OCI-LY3 (cell line): ENCODE results near the gene EFNA3.

Experiments
- H2AFZ ChIP-seq: fragments of 200-600, 300-600 bp; shearing (Covaris generic); 2 replicates; pipeline ENCODE4 v1.6.0; 2014; ENCODE audit warnings: antibody characterized with exemption, low read depth, low read length
- H3K27ac ChIP-seq: fragments of 200-600, 300-600 bp; sonication (generic); 2 replicates; pipeline ENCODE4 v1.5.1; 2014; ENCODE audit warnings: mild to moderate bottlenecking, low read length, moderate library complexity, mixed read lengths
- H3K27me3 ChIP-seq: fragments of 200-600, 300-600 bp; sonication (generic); 2 replicates; pipeline ENCODE4 v1.6.1; 2014; ENCODE audit warnings: low read depth, low read length, mixed read lengths
- H3K36me3 ChIP-seq: fragments of 200-600, 300-600 bp; sonication (generic); replicated peaks from 2 replicates; pipeline ENCODE3; 2014; ENCODE audit warnings: low read depth, low read length, mixed read lengths
- H3K4me1 ChIP-seq: fragments of 300-600, 200-600 bp; sonication (generic); 2 replicates; pipeline ENCODE4 v1.6.1; 2014; ENCODE audit warnings: low read length, mixed read lengths
- H3K4me2 ChIP-seq: fragments of 200-600, 300-600 bp; sonication (generic); 2 replicates; pipeline ENCODE4 v1.6.1; 2014; ENCODE audit warnings: low read length, mixed read lengths
- H3K4me3 ChIP-seq: fragments of 300-600, 200-600 bp; sonication (generic); 2 replicates; pipeline ENCODE4 v1.5.1; 2014; ENCODE audit warnings: antibody characterized with exemption, mild to moderate bottlenecking, low read length, moderate library complexity
- H3K79me2 ChIP-seq: fragments of 300-600, 200-600 bp; shearing (Covaris generic); 2 replicates; pipeline ENCODE4 v1.6.1; 2014; ENCODE audit warnings: mild to moderate bottlenecking, low read length, mixed read lengths
- H3K9ac ChIP-seq: fragments of 300-600, 200-600 bp; shearing (Covaris generic); 2 replicates; pipeline ENCODE4 v1.6.0; 2014; ENCODE audit warnings: mild to moderate bottlenecking, low read length, moderate library complexity
- H3K9me3 ChIP-seq: fragments of 200-600, 300-600 bp; shearing (Covaris generic); 2 replicates; pipeline ENCODE4 v1.6.1; 2014; ENCODE audit warnings: low read length, mixed read lengths; ENCODE audit not compliant: insufficient read depth
- H4K20me1 ChIP-seq: fragments of 200-600, 300-600 bp; sonication (generic); 2 replicates; pipeline ENCODE4 v1.6.1; 2016; ENCODE audit warnings: low read length, mixed read lengths; ENCODE audit not compliant: insufficient read depth
- CTCF ChIP-seq: fragments of 200-600, 300-600 bp; sonication (generic); IDR thresholded peaks from 2 replicates; pipeline ENCODE4 v1.5.1; 2014; ENCODE audit warnings: antibody characterized with exemption, low read length, low read depth
- EZH2phosphoT487 ChIP-seq: fragments of 200-600 bp; shearing (Covaris generic); IDR thresholded peaks from 2 replicates; pipeline ENCODE4 v1.6.1; 2018; ENCODE audit warnings: antibody characterized with exemption, mixed run types, low read depth

Gene EFNA3

GRCh38 chr1:155094622-155094948, 15.9 kb downstream of the EFNA3 start:
- Histone ChIP-seq H3K9me3 (no peaks in the 10 kb centered on the region), H3K4me1 (peaks cover 14% of the 10 kb centered on the region), H2AFZ (no peak overlapping the region), H3K36me3 (no peaks in the 10 kb centered on the region), H3K79me2 (no peaks in the 10 kb centered on the region), H3K27me3 (peaks cover 16% of the 10 kb centered on the region), H3K27ac (no peak overlapping the region), H3K4me3 (no peak overlapping the region), H4K20me1 (no peaks in the 10 kb centered on the region), H3K4me2 (no peak overlapping the region), H3K9ac (no peak overlapping the region)
- TF ChIP-seq EZH2phosphoT487: no peak
- no peak for TF ChIP-seq CTCF

- Histone ChIP-seq H2AFZ (no peak overlapping the region), H3K27me3 (peaks cover 16% of the 10 kb centered on the region), H3K9ac (no peak overlapping the region), H3K9me3 (no peaks in the 10 kb centered on the region), H3K4me3 (no peak overlapping the region), H3K27ac (no peak overlapping the region), H3K4me1 (peaks cover 3% of the 10 kb centered on the region), H3K79me2 (no peaks in the 10 kb centered on the region), H4K20me1 (no peaks in the 10 kb centered on the region), H3K4me2 (no peak overlapping the region), H3K36me3 (no peaks in the 10 kb centered on the region)
- TF ChIP-seq CTCF: no peak
- TF ChIP-seq EZH2phosphoT487: no peak
Observed at GRCh38 chr1:155099331-155099730, 20.7 kb downstream of the EFNA3 start.

GRCh38 chr1:155103325-155103724, 24.7 kb downstream of the EFNA3 start:
- H3K9me3 ChIP-seq: no peaks in the 10 kb centered on the region
- H3K4me3 ChIP-seq: no peak overlapping the region
- TF ChIP-seq EZH2phosphoT487 (no peak), CTCF (no peak)
- H3K4me2 ChIP-seq: no peak overlapping the region
- H3K27me3 ChIP-seq: peaks cover 19% of the 10 kb centered on the region
- H2AFZ ChIP-seq: no peak overlapping the region
- no peaks in the 10 kb centered on the region for H4K20me1 ChIP-seq
- no peaks in the 10 kb centered on the region for H3K36me3 ChIP-seq
- H3K4me1 ChIP-seq: 0 out of 2 replicates have a peak, but pooled peaks cover 2% of the 10 kb centered on the region
- no peaks in the 10 kb centered on the region for H3K79me2 ChIP-seq
- H3K27ac ChIP-seq: no peak overlapping the region
- no peak overlapping the region for H3K9ac ChIP-seq

GRCh38 chr1:155104605-155105534, 26.2 kb downstream of the EFNA3 start:
- no peaks in the 10 kb centered on the region for H3K36me3 ChIP-seq
- H4K20me1 ChIP-seq: no peaks in the 10 kb centered on the region

More at GRCh38 chr1:155104605-155105534, 26.2 kb downstream of the EFNA3 start:
- Histone ChIP-seq H2AFZ (no peak overlapping the region), H3K27ac (no peak overlapping the region), H3K4me3 (no peak overlapping the region), H3K4me1 (0 out of 2 replicates have a peak, but pooled peaks cover 4% of the 10 kb centered on the region), H3K79me2 (no peaks in the 10 kb centered on the region), H3K27me3 (peaks cover 19% of the 10 kb centered on the region), H3K4me2 (no peak overlapping the region), H3K9ac (no peak overlapping the region), H3K9me3 (no peaks in the 10 kb centered on the region)
- TF ChIP-seq EZH2phosphoT487: no peak
- no peak for TF ChIP-seq CTCF
